GM18867 (cell line): ENCODE measurements around the gene AP2S1.
"Not testable (repeated sequence)": the region's sequence is repeated elsewhere in the genome, so short reads cannot be mapped to it uniquely, and the experiment has no call there.

Experiments
- ATAC-seq: cut with Tn5 transposase; IDR thresholded peaks from one replicate; pipeline ENCODE4 v1.9.1; 2021; ENCODE audit warnings: mild to moderate bottlenecking, moderate library complexity; ENCODE audit not compliant: unreplicated experiment

Gene AP2S1

GRCh38 chr19:46850228-46851203, at the start of gene AP2S1:
Gene AP2S1 (minus strand): TSS chr19:46850846. CDS start chr19:46850766, 80 bp downstream.
- peak; percentile 88 for ATAC-seq

- no peak for ATAC-seq
Observed at GRCh38 chr19:46900341-46900740, 49.7 kb upstream of the AP2S1 start.

- no peak for ATAC-seq
Observed at GRCh38 chr19:46898731-46899130, 48.1 kb upstream of the AP2S1 start.

GRCh38 chr19:46896076-46896794, 45.6 kb upstream of the AP2S1 start:
- ATAC-seq: no peak

- no peak for ATAC-seq
Observed at GRCh38 chr19:46892252-46893179, 41.9 kb upstream of the AP2S1 start.

- no peak for ATAC-seq
Observed at GRCh38 chr19:46890423-46891170, 40.0 kb upstream of the AP2S1 start.

- no peak for ATAC-seq
Observed at GRCh38 chr19:46887240-46887782, 36.7 kb upstream of the AP2S1 start.

GRCh38 chr19:46886546-46887239, 36.0 kb upstream of the AP2S1 start:
- no peak for ATAC-seq

- ATAC-seq: no peak
Observed at GRCh38 chr19:46885411-46885810, 34.8 kb upstream of the AP2S1 start.

GRCh38 chr19:46882751-46883150, 32.1 kb upstream of the AP2S1 start:
- ATAC-seq: not testable (repeated sequence)

GRCh38 chr19:46882034-46882433, 31.4 kb upstream of the AP2S1 start:
- ATAC-seq: no peak

GRCh38 chr19:46881092-46881491, 30.4 kb upstream of the AP2S1 start:
- ATAC-seq: no peak

- no peak for ATAC-seq
Observed at GRCh38 chr19:46880431-46880830, 29.8 kb upstream of the AP2S1 start.

- ATAC-seq: no peak
Observed at GRCh38 chr19:46878613-46879375, 28.1 kb upstream of the AP2S1 start.

GRCh38 chr19:46875657-46876056, 25.0 kb upstream of the AP2S1 start:
- no peak for ATAC-seq

- no peak for ATAC-seq
Observed at GRCh38 chr19:46875234-46875633, 24.6 kb upstream of the AP2S1 start.

GRCh38 chr19:46872967-46873366, 22.3 kb upstream of the AP2S1 start:
- no peak for ATAC-seq

GRCh38 chr19:46871173-46871572, 20.5 kb upstream of the AP2S1 start:
- ATAC-seq: not testable (repeated sequence)
